Stomach smooth muscle (tissue), 2 donors: ENCODE data around the gene CHRM5.

Source experiments
- H3K27ac ChIP-seq: one replicate; pipeline ENCODE4 v1.7.0; 2013; ENCODE audit warnings: mild to moderate bottlenecking, low read length, inconsistent platforms
- H3K27me3 ChIP-seq, 2 donors: one replicate each; pipeline ENCODE4 v1.7.0; 2013; ENCODE audit warnings: low read length in 2 of 2; ENCODE audit not compliant: insufficient read depth in 2 of 2, control insufficient read depth in 1 of 2
- H3K36me3 ChIP-seq, 2 donors: one replicate each; pipeline ENCODE4 v1.7.0; 2013; ENCODE audit warnings: low read length in 2 of 2; ENCODE audit not compliant: control insufficient read depth in 2 of 2, insufficient read depth in 2 of 2
- H3K4me1 ChIP-seq: one replicate; pipeline ENCODE4 v1.7.0; 2013; ENCODE audit warnings: low read length; ENCODE audit not compliant: control insufficient read depth, insufficient read depth
- H3K4me3 ChIP-seq, 2 donors: one replicate each; pipeline ENCODE4 v1.7.0; 2013; ENCODE audit warnings: low read length in 2 of 2
- H3K9ac ChIP-seq, 2 donors: one replicate each; pipeline ENCODE4 v1.7.0; 2013; ENCODE audit warnings: low read length in 2 of 2, mild to moderate bottlenecking in 1 of 2
- H3K9me3 ChIP-seq, 2 donors: one replicate each; pipeline ENCODE4 v1.7.0; 2013; ENCODE audit warnings: low read length in 2 of 2; ENCODE audit not compliant: control insufficient read depth in 2 of 2
- donor health status: healthy.
- donor health status: Pancreatic carcinoma.

Gene CHRM5

GRCh38 chr15:34059476-34059875 lies 91.2 kb downstream of the CHRM5 start:
- Histone ChIP-seq H3K27me3 (no peaks in the 10 kb centered on the region), H3K36me3 (no peaks in the 10 kb centered on the region), H3K9ac (no peak overlapping the region), H3K27ac (no peak overlapping the region), H3K4me3 (no peak overlapping the region), H3K4me1 (no peaks in the 10 kb centered on the region), H3K9me3 (no peaks in the 10 kb centered on the region)

GRCh38 chr15:34059946-34060345 lies 91.6 kb downstream of the CHRM5 start:
- no peak overlapping the region for H3K9ac ChIP-seq
- no peak overlapping the region for H3K27ac ChIP-seq
- H3K9me3 ChIP-seq = no peaks in the 10 kb centered on the region
- no peaks in the 10 kb centered on the region for H3K36me3 ChIP-seq
- H3K4me3 ChIP-seq = no peak overlapping the region
- no peaks in the 10 kb centered on the region for H3K27me3 ChIP-seq
- H3K4me1 ChIP-seq = no peaks in the 10 kb centered on the region

- Histone ChIP-seq H3K27me3 (no peaks in the 10 kb centered on the region), H3K4me1 (no peaks in the 10 kb centered on the region)
Measured at GRCh38 chr15:34064438-34064837, 96.1 kb downstream of the CHRM5 start.

DNA sequence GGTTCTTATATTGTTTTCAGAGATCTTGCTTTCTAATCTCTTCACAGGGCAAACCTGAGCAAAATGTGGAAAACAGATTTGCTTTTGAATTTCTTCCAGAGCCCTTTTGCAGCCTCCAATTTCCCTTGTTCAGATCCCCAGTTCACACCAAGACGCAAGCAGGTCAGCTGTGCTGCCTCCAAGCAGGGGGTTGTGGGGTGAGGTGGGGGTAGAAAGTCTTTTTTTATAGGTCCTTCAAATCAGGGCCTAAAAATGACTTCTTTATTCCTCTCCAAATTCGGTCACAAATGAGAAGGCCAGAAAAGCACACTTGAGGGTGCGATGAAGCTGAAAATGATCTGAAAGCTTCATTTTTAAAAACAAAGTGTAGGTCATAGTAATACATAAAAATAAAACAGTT lies 97.0 kb downstream of the CHRM5 start:
- H3K4me3 ChIP-seq = no peak overlapping the region
- H3K9me3 ChIP-seq = no peaks in the 10 kb centered on the region
- H3K27ac ChIP-seq = no peak overlapping the region
- no peaks in the 10 kb centered on the region for H3K4me1 ChIP-seq
- no peak overlapping the region for H3K9ac ChIP-seq
- H3K27me3 ChIP-seq = no peaks in the 10 kb centered on the region
- H3K36me3 ChIP-seq = no peaks in the 10 kb centered on the region

More at GRCh38 chr15:34064438-34064837, 96.1 kb downstream of the CHRM5 start:
- Histone ChIP-seq H3K27ac (no peak overlapping the region), H3K36me3 (no peaks in the 10 kb centered on the region), H3K4me3 (no peak overlapping the region), H3K9me3 (no peaks in the 10 kb centered on the region), H3K9ac (no peak overlapping the region)

DNA sequence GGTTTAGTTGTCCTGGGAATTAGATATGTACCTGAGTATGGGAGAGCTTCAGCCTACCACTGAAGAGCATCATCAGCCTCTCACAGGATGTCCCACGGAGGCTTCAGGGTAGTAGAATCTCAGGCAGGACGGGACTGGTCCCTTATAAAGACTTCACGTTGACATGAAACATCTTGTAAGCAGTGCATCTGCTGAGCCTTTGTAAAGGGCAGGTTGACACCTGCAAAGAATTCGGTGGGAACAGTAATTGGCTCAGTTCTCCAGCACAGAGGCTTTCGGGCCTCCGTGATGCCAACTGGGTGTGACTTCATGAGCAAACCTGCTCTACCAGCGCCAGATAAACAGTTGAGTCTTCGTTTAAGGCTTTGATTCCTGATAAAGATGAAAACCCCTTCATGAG lies 97.6 kb downstream of the CHRM5 start:
- no peaks in the 10 kb centered on the region for H3K4me1 ChIP-seq
- no peak overlapping the region for H3K4me3 ChIP-seq
- no peak overlapping the region for H3K27ac ChIP-seq
- no peaks in the 10 kb centered on the region for H3K36me3 ChIP-seq
- no peaks in the 10 kb centered on the region for H3K9me3 ChIP-seq
- H3K27me3 ChIP-seq = no peaks in the 10 kb centered on the region
- no peak overlapping the region for H3K9ac ChIP-seq

GRCh38 chr15:34070003-34070402 lies 101.7 kb downstream of the CHRM5 start:
- no peaks in the 10 kb centered on the region for H3K4me1 ChIP-seq
- no peaks in the 10 kb centered on the region for H3K9me3 ChIP-seq
- H3K36me3 ChIP-seq = no peaks in the 10 kb centered on the region
- H3K27ac ChIP-seq = no peak overlapping the region
- H3K4me3 ChIP-seq = no peak overlapping the region
- no peak overlapping the region for H3K9ac ChIP-seq
- no peaks in the 10 kb centered on the region for H3K27me3 ChIP-seq

- no peaks in the 10 kb centered on the region for H3K27me3 ChIP-seq
- no peaks in the 10 kb centered on the region for H3K4me1 ChIP-seq
- H3K9ac ChIP-seq = no peak overlapping the region
- H3K4me3 ChIP-seq = no peak overlapping the region
- no peak overlapping the region for H3K27ac ChIP-seq
- no peaks in the 10 kb centered on the region for H3K36me3 ChIP-seq
- H3K9me3 ChIP-seq = no peaks in the 10 kb centered on the region
Measured at GRCh38 chr15:34076785-34077184, 108.5 kb downstream of the CHRM5 start.

- Histone ChIP-seq H3K9ac (no peak overlapping the region), H3K4me3 (no peak overlapping the region), H3K4me1 (no peaks in the 10 kb centered on the region), H3K27me3 (no peaks in the 10 kb centered on the region), H3K27ac (no peak overlapping the region), H3K36me3 (peaks cover 0 to 6% of the 10 kb centered on the region in 2 donors), H3K9me3 (no peaks in the 10 kb centered on the region)
Measured at GRCh38 chr15:34078900-34079299, 110.6 kb downstream of the CHRM5 start.

- Histone ChIP-seq H3K36me3 (peaks cover 2 to 6% of the 10 kb centered on the region in 2 donors), H3K27me3 (no peaks in the 10 kb centered on the region), H3K27ac (no peak overlapping the region), H3K9ac (no peak overlapping the region), H3K4me3 (no peak overlapping the region), H3K9me3 (no peaks in the 10 kb centered on the region), H3K4me1 (no peaks in the 10 kb centered on the region)
Measured at GRCh38 chr15:34079904-34080303, 111.6 kb downstream of the CHRM5 start.

GRCh38 chr15:34084086-34084485 lies 115.8 kb downstream of the CHRM5 start:
- no peaks in the 10 kb centered on the region for H3K9me3 ChIP-seq
- H3K4me1 ChIP-seq = no peaks in the 10 kb centered on the region
- H3K27me3 ChIP-seq = no peaks in the 10 kb centered on the region
- H3K9ac ChIP-seq = no peak overlapping the region
- H3K4me3 ChIP-seq = no peak overlapping the region
- no peak overlapping the region for H3K27ac ChIP-seq
- H3K36me3 ChIP-seq = peaks cover 15 to 16% of the 10 kb centered on the region in 2 donors

GRCh38 chr15:34085746-34086145 lies 117.4 kb downstream of the CHRM5 start:
- Histone ChIP-seq H3K36me3 (peaks cover 15 to 16% of the 10 kb centered on the region in 2 donors), H3K4me3 (no peak overlapping the region), H3K4me1 (no peaks in the 10 kb centered on the region), H3K27ac (no peak overlapping the region), H3K9me3 (no peaks in the 10 kb centered on the region), H3K9ac (no peak overlapping the region), H3K27me3 (no peaks in the 10 kb centered on the region)
